Left lobe of liver (tissue), 2 donors: ENCODE data around the gene GFRA4. TPM values are rescaled to one million over a fixed set of nuclear protein-coding genes. Genes with fewer than 3 reads are reported as not detected.

Source experiments
- ATAC-seq: fragments of 200-7000 bp; cut with Tn5 transposase; one replicate; pipeline ENCODE4 v1.9.1; 2020; ENCODE audit warnings: mild to moderate bottlenecking, moderate library complexity
- DNase-seq: peaks from one replicate; pipeline ENCODE4 v3.0.0-alpha.2; 2020; ENCODE audit warnings: low spot score
- total RNA-seq: library from RNA; stranded (reverse); gene quantifications from one replicate; pipeline ENCODE4 v1.2.1, GENCODE V29; 2021
- donor health status: DM: no; HTN: no; CAD: no; lungs with moderate emphysema.
- donor health status: DM: no; HTN: yes; CAD: no.

GFRA4 gene
- total RNA-seq = not detected

DNA sequence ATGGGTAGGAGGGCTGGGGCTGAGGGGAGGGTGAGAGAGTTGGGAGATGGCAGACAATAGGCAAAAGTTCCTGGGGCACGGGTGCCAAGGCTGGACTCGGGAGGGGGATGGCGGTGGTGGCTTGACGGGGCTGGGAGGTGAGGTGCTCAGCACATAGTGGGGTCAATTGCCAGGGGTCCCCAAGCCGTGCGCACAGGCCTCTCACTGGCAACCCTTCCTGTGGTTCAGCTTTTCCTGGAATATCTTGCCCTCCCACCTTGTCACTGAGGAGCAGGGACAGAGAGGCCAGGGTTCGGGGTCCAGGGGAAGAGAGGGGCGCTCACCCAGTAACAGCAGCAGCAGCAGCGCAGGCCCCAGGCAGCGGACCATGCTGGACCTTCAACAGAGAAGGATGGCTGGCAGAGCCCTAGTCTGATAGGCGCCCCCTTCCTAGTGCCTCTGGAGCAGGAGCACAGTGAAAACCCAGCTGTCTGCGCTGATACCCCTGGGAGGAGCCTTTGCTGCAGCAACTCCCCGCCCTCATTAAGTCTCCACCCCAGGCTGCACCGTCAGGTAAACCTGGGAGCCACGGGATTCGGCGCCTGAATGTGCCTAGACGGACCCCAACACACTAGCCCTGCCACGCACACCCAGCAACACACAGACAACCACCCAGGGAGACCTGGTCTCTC lies at the start of gene GFRA4:
GFRA4 (minus strand) TSS at position 369 of the 671 bp plus-strand sequence; CDS start at position 369, 0 bp downstream.
- DNase-seq (no peak), ATAC-seq (no peak)

DNA sequence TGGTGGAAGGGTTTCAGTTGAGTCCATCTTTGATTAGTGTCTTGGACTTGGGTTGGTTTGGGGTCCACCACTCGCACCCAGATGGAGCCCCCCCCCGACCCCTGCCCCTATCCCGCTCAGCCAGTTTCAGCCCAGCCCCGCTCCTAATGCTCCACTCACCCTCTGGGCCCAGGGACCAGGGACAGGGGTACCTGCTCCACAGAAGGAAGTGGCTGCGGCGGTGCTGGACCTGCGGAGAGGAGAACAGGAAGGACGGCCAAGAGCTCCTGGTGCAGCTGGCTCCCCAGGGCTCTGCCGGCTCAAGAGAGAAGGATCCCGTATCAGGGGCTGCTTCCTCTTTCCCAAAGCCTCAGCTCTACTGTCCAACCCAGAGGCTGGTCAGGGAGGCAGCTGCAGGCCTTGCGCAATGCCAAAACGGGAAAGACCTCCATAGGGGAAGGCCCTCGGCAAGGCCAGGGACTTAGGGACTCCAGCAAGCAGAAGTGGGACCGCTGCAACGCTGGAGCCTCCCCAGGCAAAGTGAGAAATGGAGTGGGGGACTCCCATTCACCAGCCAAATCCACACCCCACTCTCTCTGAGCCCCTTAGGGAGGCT lies 49.2 kb upstream of the GFRA4 start, which contains the start of gene SIGLEC1:
SIGLEC1 (minus strand) TSS at position 322 of the 595 bp plus-strand sequence. CDS start 5,472 bp downstream, outside the sequence.
- peak; percentile 30 for ATAC-seq

DNA sequence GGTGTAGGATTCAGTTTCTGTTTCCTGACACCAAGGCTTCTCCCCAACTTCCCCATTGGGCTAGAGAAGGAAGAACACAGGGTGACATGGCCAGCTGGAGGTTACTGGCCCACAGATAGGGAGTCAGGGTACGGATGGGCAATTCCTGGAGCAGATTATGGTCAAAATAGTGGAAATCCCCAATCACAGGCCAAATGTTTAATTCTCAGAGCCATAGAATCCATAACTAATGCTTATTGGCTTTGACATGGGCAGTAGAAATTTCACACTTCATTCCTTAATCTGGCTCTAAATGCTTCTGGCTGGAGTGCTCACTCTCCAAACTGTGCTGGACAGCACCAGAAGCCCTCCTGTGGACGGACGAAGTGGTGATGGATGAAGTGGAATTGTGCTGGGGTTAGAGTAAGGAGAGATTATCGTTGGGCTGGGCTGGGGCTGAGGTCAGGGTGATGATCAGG lies 48.3 kb upstream of the GFRA4 start:
- DNase-seq (no peak), ATAC-seq (peak; percentile 4)

More for the DNA sequence above, 49.2 kb upstream of the GFRA4 start, which contains the start of gene SIGLEC1:
- DNase-seq = no peak

- DNase-seq = peak; percentile 73
These were observed 47.7 kb upstream of the GFRA4 start for GRCh38 chr20:3710703-3711483.

DNA sequence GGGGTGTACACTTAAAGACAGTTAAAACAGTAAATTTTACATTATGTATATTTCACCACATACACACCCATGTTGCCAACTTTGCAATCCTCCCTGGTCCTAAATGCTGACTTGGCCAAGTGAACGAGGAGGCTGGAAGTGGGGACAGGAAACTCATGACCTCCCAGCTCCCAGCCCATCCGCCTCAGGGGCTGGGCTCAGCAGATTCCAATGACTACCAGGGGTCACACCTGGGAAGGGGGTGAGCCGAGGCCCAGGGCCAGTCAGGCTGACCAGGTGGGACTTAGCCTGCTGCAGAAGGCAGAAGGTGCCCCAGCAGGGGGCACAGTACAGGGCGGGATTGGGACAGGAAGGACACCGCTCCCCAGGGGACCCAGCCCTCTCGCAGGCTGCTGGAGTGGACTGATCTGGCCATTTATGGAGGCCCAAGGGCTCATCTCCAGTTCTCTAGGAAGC lies 46.8 kb upstream of the GFRA4 start:
- DNase-seq (no peak), ATAC-seq (peak; percentile 24)

More at GRCh38 chr20:3710703-3711483, 47.7 kb upstream of the GFRA4 start:
- peak; percentile 84 for ATAC-seq

- ATAC-seq (no peak), DNase-seq (no peak)
These were observed 44.3 kb upstream of the GFRA4 start for GRCh38 chr20:3707508-3707899.

DNA sequence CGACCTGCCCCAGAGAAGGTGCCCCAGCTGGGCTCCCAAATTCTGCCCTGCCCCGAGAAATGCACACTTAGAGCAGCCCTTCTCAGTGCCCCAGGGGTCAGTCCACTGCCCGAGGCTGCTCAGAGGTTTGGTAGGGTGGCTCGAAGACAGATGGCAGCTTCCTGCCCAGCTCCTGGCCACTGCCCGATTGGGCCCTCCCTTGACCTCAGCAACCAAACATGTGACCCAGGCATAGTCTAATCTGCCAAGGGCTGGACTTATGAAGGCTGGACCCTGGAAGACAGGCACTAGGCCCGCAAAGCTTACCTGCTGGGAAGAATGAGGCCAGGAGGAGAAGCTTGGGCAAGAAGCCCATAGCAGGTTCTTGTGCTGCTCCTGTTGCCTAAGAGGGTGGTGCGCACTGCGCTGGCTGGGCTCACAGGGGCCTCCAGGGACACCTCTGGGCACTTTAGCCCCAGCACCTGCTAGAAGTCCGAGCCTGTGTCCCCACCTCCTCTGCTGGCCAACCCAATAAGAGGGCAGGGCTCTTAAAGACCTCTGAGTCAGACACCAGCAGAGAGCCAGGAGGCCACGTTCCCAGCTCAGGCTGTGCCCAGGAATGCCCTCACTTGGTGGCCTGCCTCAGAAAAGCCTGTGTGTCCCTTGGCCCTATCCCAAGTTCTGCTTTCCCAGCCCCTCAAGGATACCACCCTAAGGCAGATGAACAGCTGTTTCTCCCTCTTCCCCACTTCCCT lies 43.7 kb upstream of the GFRA4 start:
- no peak for DNase-seq
- ATAC-seq = peak; percentile 12

- ATAC-seq (no peak), DNase-seq (no peak)
These were observed 43.0 kb upstream of the GFRA4 start for GRCh38 chr20:3705970-3706739.

GRCh38 chr20:3705491-3705969 lies 42.3 kb upstream of the GFRA4 start:
- ATAC-seq (no peak), DNase-seq (no peak)

DNA sequence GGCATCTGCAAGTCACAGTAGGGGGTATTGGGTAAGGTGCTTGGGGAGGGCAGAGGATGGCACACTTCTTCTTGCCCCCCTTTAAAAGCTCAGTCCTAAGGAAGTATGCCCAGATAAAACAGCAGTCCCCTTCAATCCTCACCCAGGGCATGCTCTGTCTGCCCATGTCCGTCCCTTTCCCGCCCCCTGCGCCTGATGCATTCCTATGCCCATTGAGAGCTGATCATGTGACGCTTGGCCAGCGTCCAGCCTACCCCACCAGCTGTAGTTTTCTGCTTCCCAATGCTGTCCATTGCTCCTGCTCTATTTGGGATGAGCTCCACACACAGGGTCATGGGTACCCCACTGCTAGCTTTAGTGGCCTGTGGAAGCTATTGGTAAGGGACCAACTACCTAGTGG lies 40.9 kb upstream of the GFRA4 start:
- DNase-seq = no peak
- no peak for ATAC-seq

DNA sequence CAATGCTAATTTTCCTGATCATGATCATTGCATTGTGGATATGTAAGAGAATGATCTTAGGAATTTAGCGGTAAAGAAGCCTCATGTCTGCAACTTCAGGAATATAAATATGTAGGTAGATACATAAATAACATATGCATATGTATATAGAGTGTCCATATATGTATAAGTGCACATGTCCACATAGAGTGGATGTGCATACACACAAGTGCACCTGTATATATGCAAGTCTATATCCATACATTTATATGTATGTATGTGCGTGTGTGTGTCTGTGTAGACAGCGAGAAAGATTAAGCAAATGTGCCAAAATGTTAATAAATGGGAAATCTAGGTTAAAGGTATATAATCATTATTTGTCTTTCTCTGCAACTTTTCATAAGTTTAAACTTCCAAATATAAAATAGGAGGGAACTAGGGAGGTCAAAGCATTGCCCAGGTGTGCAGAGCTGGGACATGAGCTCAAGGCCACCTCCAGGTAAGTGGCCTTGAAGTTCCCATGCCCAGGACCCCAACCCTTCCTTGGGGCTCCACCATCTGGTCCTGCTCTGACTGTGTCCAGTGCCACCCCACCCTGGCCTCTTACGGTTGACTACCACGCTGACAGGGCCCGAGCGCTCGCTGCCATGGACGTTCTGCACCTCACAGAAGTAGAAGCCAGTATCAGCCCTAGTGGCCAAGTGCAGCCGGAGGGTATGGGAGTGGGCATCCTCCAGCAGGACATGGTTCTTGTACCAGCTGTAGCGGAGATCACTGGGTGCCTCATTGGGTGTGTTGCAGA lies 39.6 kb upstream of the GFRA4 start:
- ATAC-seq = no peak
- DNase-seq = no peak

DNA sequence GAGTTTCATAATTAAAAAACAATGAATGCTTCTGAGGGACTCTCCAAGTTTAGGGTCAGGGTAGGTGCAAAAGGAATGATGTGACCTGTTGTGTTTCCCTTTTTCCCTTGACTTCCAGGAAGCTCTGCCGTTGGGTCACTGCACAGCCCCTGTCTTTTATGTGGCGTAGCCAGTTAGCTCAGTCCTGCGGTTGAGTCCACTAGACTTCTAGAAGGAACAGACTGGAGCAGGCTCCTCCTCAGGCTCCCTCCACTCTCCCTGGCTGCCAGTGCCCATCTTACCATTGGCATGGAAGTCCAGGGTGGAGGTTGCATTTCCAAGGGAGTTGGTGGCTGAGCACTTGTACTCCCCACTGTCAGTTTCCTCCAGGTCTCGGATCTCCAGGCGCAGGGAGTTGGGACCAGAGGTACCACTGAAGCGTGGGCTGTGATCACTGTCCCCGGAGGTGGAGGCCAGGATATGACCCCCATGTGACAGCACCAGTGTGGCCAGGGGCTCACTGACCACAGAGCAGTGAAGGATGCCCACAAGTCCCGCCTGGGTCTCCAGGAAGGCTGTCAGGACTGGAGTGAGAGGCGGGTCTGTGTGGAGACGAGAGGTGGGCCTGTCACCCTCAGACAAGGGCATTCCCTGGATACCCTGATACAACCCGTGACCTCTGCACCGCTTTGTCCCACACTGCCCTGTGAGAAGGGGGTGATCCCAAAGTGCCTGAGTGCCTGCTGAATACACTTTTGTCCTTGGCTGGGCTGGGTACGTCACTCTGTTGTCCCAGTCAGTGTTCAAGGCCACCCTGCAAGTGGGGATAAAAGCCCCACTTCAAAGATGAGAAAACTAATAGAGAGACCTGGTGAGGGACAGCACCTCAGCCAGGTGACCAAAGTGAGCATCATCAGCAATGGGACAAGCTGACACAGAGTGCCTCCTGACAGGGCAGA lies 38.1 kb upstream of the GFRA4 start:
- no peak for DNase-seq
- no peak for ATAC-seq

GRCh38 chr20:3699037-3699436 lies 35.8 kb upstream of the GFRA4 start:
- no peak for ATAC-seq
- no peak for DNase-seq

- ATAC-seq (no peak), DNase-seq (no peak)
These were observed 35.4 kb upstream of the GFRA4 start for GRCh38 chr20:3698591-3699001.

GRCh38 chr20:3697588-3698305 lies 34.5 kb upstream of the GFRA4 start:
- no peak for ATAC-seq
- no peak for DNase-seq

DNA sequence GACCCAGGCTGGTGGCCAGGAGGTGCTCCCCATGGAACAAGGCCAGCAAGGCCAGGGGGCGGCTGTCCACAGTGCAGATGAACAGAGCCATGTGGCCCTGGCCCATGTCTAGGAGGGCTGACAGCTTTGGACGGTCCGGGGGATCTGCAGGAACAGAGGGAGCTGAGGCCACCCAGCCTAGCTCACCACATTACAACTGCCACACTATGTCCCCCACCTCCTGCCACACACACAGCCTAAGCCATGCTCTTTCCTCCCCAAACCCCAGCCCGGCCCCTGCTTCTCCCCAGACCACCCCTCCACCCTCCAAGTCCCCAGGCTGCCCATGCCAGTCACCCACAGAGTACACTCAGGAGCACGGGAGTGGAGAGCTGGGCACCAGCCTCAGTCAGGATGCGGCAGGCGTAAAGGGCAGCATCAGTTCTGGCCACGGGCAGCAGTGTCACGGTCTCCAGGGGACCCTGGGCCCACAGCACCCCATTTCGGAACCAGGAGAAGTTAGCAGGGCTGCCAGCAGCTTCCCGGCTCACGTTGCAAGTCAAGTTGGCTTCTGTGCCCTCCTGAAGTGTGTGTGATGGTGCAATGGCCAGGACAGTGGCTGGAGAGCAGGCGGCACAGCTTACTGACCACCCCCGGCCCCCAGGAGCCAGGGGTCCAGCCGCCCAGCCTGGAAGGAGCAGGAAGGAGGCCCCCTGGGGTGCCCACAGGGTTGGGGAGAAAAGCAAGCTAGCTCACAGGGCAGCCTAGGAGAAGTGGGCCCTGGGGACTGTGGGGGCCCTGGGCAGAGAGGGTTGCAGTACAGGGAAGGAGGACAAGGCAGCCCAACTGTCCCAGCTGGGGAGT lies 33.8 kb upstream of the GFRA4 start:
- ATAC-seq (no peak), DNase-seq (no peak)
